HepG2 (cell line): ENCODE data around the gene INF2. TPM values are rescaled to one million over a fixed set of nuclear protein-coding genes. Genes with fewer than 3 reads are reported as not detected.
A peak's percentile ranks its signal among the peaks of the same experiment; 100 is the strongest.

ENCODE experiments used
- CBFB ChIP-seq: sonication (generic); formaldehyde crosslinking; IDR thresholded peaks from 2 replicates; pipeline ENCODE4 v1.4.0; 2020; ENCODE audit warnings: missing genetic modification reagents
- CBX1 ChIP-seq: IDR thresholded peaks from one replicate; pipeline ENCODE4 v1.6.1; 2016; ENCODE audit warnings: antibody characterized with exemption, low read depth
- CCDC6 ChIP-seq: sonication (generic); formaldehyde crosslinking; IDR thresholded peaks from 2 replicates; pipeline ENCODE4 v1.8.1; 2022; ENCODE audit warnings: mild to moderate bottlenecking, missing genetic modification reagents, moderate library complexity
- FOSL1 ChIP-seq: sonication (generic); formaldehyde crosslinking; IDR thresholded peaks from 2 replicates; pipeline ENCODE4 v1.9.0; 2021; ENCODE audit warnings: missing genetic modification reagents, borderline replicate concordance
- FOXO1 ChIP-seq: sonication (generic); formaldehyde crosslinking; IDR thresholded peaks from 2 replicates; pipeline ENCODE4 v1.4.0; 2020; ENCODE audit warnings: missing genetic modification reagents
- HMG20B ChIP-seq: conservative IDR thresholded peaks from 2 replicates; pipeline ENCODE4 v1.6.1; 2016; ENCODE audit warnings: missing genetic modification reagents, missing compliant biosample characterization
- IRF2 ChIP-seq: IDR thresholded peaks from 2 replicates; pipeline ENCODE4 v1.6.1; 2018; ENCODE audit warnings: missing genetic modification reagents, missing compliant biosample characterization
- NAIF1 ChIP-seq: sonication (generic); formaldehyde crosslinking; IDR thresholded peaks from 2 replicates; pipeline ENCODE4 v1.5.0; 2020; ENCODE audit warnings: mild to moderate bottlenecking, missing genetic modification reagents, borderline replicate concordance
- PHF8 ChIP-seq: sonication (generic); formaldehyde crosslinking; IDR thresholded peaks from 2 replicates; pipeline ENCODE4 v1.5.0; 2020; ENCODE audit warnings: missing genetic modification reagents
- PTBP1 ChIP-seq: fragments of 200-400 bp; formaldehyde crosslinking; IDR thresholded peaks from 2 replicates; pipeline ENCODE4 v1.6.1; 2018; ENCODE audit warnings: low read length, low read depth; ENCODE audit not compliant: poor library complexity, severe bottlenecking
- TBP ChIP-seq: sonication (generic); formaldehyde crosslinking; IDR thresholded peaks from 2 replicates; pipeline ENCODE4 v1.5.0; 2020; ENCODE audit warnings: missing genetic modification reagents
- ZMYM2 ChIP-seq: sonication (generic); formaldehyde crosslinking; IDR thresholded peaks from 2 replicates; pipeline ENCODE4 v1.8.0; 2022; ENCODE audit warnings: mild to moderate bottlenecking, missing genetic modification reagents
- ZNF138 ChIP-seq: sonication (generic); formaldehyde crosslinking; IDR thresholded peaks from 2 replicates; pipeline ENCODE4 v1.5.0; 2020; ENCODE audit warnings: mild to moderate bottlenecking, low read depth, missing genetic modification reagents
- ZNF326 ChIP-seq: sonication (generic); formaldehyde crosslinking; IDR thresholded peaks from 2 replicates; pipeline ENCODE4 v1.4.0; 2020; ENCODE audit warnings: missing genetic modification reagents, borderline replicate concordance
- ZNF446 ChIP-seq: sonication (generic); formaldehyde crosslinking; IDR thresholded peaks from 2 replicates; pipeline ENCODE4 v1.5.0; 2020; ENCODE audit warnings: mild to moderate bottlenecking, missing genetic modification reagents
- polyA plus RNA-seq, 8 experiments: library from polyadenylated mRNA; depleted of rRNA in 3 of 8; stranded (reverse) in 7 of 8; unstranded in 1 of 8; fragments of >200 nt; fragmentation: Illumina TruSeq in 4 of 8; extraction: Trizol in 4 of 8; gene quantifications; 2 replicates each; pipeline versions ENCODE4 v1.2.1 to v1.2.3, GENCODE V29; 2011 to 2016; ENCODE audit warnings: low read depth in 4 of 8, missing spikeins in 1 of 8, mixed read lengths in 1 of 8; ENCODE audit not compliant: insufficient read depth in 1 of 8
- total RNA-seq, 5 experiments: library from RNA; depleted of rRNA; stranded (reverse); fragments of >200 nt; fragmentation: Illumina TruSeq; extraction: Trizol; gene quantifications; 2 replicates each; pipeline ENCODE4 v1.2.3, GENCODE V29; 2016; ENCODE audit warnings: low read depth in 1 of 5
- TF ChIP-seq, protein P1 (sequence below): IDR thresholded peaks from 2 replicates; pipeline ENCODE4 v1.4.0; 2020; ENCODE audit warnings: mild to moderate bottlenecking, missing genetic modification reagents
- TF ChIP-seq, protein P2 (sequence below): sonication (generic); formaldehyde crosslinking; IDR thresholded peaks from 2 replicates; pipeline ENCODE4 v1.4.0; 2020; ENCODE audit warnings: missing genetic modification reagents, mild to moderate bottlenecking, borderline replicate concordance
- TF ChIP-seq, protein P3 (sequence below): sonication (generic); formaldehyde crosslinking; IDR thresholded peaks from 2 replicates; pipeline ENCODE4 v1.9.0; 2021; ENCODE audit warnings: missing genetic modification reagents, borderline replicate concordance
- TF ChIP-seq, protein P4 (sequence below): sonication (generic); formaldehyde crosslinking; IDR thresholded peaks from 2 replicates; pipeline ENCODE4 v1.8.1; 2023; ENCODE audit warnings: missing genetic modification reagents, inconsistent platforms, borderline replicate concordance

INF2 gene
- total and polyA plus RNA-seq, 2 of the 13 experiments (the other 11 are each of a cell fraction or from before 2014, with no cell fraction given), result 16.4 to 26.4 TPM

DNA sequence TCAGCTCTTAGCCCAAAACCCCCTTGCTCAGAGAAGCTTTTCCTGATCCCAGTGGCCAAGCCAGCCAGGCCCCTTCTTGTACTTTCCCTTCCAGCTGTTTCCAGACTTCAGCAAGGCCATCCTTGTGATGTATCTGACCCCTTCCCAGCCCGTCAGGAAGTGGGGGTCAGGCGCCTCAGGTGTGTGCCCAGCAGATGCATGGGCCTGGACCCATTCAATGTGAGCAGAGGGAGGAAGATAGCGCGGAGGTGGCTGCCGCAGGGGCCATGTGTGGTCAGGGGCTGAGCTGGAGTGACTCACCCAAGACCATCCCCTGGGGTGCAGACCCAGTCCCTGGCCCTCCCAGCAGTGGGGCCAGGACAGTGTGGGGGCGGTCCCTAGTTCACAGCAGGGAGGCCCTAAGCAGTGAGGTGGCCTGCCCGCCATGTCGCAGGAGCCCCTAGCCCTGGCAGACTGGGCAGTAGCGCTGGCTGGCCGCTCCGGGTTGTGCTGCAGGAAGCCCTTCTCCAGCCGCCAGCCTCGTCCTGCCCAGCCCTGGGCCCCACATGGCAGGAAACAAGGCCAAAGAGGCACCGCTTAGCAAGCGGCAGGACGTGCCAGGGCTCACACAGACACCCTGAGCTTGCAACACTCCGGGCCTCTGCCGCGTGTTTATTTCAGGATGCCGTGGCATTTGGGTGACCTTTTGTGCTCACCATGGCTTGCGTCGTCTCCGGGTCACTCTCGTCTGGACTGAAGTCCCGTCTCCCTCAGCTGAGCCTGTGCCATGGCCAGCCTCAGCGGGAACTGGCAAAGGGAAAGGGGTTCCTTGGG lies 46.6 kb downstream of the INF2 start (continued):
- TF ChIP-seq, protein P1, sequence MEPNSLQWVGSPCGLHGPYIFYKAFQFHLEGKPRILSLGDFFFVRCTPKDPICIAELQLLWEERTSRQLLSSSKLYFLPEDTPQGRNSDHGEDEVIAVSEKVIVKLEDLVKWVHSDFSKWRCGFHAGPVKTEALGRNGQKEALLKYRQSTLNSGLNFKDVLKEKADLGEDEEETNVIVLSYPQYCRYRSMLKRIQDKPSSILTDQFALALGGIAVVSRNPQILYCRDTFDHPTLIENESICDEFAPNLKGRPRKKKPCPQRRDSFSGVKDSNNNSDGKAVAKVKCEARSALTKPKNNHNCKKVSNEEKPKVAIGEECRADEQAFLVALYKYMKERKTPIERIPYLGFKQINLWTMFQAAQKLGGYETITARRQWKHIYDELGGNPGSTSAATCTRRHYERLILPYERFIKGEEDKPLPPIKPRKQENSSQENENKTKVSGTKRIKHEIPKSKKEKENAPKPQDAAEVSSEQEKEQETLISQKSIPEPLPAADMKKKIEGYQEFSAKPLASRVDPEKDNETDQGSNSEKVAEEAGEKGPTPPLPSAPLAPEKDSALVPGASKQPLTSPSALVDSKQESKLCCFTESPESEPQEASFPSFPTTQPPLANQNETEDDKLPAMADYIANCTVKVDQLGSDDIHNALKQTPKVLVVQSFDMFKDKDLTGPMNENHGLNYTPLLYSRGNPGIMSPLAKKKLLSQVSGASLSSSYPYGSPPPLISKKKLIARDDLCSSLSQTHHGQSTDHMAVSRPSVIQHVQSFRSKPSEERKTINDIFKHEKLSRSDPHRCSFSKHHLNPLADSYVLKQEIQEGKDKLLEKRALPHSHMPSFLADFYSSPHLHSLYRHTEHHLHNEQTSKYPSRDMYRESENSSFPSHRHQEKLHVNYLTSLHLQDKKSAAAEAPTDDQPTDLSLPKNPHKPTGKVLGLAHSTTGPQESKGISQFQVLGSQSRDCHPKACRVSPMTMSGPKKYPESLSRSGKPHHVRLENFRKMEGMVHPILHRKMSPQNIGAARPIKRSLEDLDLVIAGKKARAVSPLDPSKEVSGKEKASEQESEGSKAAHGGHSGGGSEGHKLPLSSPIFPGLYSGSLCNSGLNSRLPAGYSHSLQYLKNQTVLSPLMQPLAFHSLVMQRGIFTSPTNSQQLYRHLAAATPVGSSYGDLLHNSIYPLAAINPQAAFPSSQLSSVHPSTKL (CRISPR knock-in tag), result peak; percentile 90
- TF ChIP-seq NAIF1 (CRISPR knock-in tag), result peak; percentile 53; the same call in 1 of the 2 replicates
- no peak for TF ChIP-seq PTBP1
- peak; percentile 46; the same call in 1 of the 2 replicates for TF ChIP-seq PHF8 (CRISPR knock-in tag)
- TF ChIP-seq, protein P2, sequence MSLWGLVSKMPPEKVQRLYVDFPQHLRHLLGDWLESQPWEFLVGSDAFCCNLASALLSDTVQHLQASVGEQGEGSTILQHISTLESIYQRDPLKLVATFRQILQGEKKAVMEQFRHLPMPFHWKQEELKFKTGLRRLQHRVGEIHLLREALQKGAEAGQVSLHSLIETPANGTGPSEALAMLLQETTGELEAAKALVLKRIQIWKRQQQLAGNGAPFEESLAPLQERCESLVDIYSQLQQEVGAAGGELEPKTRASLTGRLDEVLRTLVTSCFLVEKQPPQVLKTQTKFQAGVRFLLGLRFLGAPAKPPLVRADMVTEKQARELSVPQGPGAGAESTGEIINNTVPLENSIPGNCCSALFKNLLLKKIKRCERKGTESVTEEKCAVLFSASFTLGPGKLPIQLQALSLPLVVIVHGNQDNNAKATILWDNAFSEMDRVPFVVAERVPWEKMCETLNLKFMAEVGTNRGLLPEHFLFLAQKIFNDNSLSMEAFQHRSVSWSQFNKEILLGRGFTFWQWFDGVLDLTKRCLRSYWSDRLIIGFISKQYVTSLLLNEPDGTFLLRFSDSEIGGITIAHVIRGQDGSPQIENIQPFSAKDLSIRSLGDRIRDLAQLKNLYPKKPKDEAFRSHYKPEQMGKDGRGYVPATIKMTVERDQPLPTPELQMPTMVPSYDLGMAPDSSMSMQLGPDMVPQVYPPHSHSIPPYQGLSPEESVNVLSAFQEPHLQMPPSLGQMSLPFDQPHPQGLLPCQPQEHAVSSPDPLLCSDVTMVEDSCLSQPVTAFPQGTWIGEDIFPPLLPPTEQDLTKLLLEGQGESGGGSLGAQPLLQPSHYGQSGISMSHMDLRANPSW, result peak; percentile 79; the same call in 1 of the 2 replicates
- peak; percentile 97 for TF ChIP-seq FOXO1 (CRISPR knock-in tag)
- TF ChIP-seq IRF2 (CRISPR knock-in tag), result peak; percentile 95
- TF ChIP-seq CBFB (CRISPR knock-in tag), result peak; percentile 34; the same call in 1 of the 2 replicates
- 0 out of 2 replicates have a peak, but pooled peaks have one; percentile 57 for TF ChIP-seq ZNF138
- TF ChIP-seq HMG20B (CRISPR knock-in tag), result no peak
- TF ChIP-seq ZNF326, result no peak
- TF ChIP-seq CBX1, result peak; percentile 65
- TF ChIP-seq CCDC6 (CRISPR knock-in tag), result no peak
- TF ChIP-seq, protein P3, sequence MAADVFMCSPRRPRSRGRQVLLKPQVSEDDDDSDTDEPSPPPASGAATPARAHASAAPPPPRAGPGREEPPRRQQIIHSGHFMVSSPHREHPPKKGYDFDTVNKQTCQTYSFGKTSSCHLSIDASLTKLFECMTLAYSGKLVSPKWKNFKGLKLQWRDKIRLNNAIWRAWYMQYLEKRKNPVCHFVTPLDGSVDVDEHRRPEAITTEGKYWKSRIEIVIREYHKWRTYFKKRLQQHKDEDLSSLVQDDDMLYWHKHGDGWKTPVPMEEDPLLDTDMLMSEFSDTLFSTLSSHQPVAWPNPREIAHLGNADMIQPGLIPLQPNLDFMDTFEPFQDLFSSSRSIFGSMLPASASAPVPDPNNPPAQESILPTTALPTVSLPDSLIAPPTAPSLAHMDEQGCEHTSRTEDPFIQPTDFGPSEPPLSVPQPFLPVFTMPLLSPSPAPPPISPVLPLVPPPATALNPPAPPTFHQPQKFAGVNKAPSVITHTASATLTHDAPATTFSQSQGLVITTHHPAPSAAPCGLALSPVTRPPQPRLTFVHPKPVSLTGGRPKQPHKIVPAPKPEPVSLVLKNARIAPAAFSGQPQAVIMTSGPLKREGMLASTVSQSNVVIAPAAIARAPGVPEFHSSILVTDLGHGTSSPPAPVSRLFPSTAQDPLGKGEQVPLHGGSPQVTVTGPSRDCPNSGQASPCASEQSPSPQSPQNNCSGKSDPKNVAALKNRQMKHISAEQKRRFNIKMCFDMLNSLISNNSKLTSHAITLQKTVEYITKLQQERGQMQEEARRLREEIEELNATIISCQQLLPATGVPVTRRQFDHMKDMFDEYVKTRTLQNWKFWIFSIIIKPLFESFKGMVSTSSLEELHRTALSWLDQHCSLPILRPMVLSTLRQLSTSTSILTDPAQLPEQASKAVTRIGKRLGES (CRISPR knock-in tag), result no peak
- no peak for TF ChIP-seq TBP (CRISPR knock-in tag)
- peak; percentile 85 for TF ChIP-seq ZMYM2 (CRISPR knock-in tag)
- peak; percentile 79; the same call in 1 of the 2 replicates for TF ChIP-seq ZNF446 (CRISPR knock-in tag)
- TF ChIP-seq FOSL1 (CRISPR knock-in tag), result no peak
- TF ChIP-seq, protein P4, sequence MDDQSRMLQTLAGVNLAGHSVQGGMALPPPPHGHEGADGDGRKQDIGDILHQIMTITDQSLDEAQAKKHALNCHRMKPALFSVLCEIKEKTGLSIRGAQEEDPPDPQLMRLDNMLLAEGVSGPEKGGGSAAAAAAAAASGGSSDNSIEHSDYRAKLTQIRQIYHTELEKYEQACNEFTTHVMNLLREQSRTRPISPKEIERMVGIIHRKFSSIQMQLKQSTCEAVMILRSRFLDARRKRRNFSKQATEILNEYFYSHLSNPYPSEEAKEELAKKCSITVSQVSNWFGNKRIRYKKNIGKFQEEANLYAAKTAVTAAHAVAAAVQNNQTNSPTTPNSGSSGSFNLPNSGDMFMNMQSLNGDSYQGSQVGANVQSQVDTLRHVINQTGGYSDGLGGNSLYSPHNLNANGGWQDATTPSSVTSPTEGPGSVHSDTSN (CRISPR knock-in tag), result no peak
